ENCODE data around the gene KCNQ2.

The KCNQ2 gene

DNA sequence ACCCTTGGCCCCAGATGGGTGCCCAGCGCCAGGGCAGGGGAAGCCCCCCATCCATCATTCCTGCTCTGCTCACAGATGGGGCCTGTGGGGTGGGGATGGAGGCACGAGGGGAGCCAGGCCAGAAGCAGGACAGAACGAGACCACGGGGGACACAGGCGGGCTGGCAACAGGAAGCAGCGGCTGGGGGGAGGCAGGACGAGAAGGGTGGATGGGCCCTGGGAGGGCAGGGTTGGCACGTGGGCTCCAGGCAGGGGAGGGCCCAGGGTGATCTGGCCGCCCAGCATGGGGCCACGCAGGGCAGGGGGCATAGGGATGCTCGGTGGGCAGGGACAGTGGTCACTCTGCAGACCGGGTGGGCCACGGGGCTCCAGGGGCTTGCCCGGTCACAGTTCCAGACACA is 41.6 kb downstream of the KCNQ2 start:
- TF ChIP-seq, protein P1, sequence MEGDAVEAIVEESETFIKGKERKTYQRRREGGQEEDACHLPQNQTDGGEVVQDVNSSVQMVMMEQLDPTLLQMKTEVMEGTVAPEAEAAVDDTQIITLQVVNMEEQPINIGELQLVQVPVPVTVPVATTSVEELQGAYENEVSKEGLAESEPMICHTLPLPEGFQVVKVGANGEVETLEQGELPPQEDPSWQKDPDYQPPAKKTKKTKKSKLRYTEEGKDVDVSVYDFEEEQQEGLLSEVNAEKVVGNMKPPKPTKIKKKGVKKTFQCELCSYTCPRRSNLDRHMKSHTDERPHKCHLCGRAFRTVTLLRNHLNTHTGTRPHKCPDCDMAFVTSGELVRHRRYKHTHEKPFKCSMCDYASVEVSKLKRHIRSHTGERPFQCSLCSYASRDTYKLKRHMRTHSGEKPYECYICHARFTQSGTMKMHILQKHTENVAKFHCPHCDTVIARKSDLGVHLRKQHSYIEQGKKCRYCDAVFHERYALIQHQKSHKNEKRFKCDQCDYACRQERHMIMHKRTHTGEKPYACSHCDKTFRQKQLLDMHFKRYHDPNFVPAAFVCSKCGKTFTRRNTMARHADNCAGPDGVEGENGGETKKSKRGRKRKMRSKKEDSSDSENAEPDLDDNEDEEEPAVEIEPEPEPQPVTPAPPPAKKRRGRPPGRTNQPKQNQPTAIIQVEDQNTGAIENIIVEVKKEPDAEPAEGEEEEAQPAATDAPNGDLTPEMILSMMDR (IDR thresholded peaks at IDR 0.05; ENCODE audit: unreplicated experiment in 3 of 3) = no peak
- Mint-ChIP-seq H3K27ac (no peak overlapping the region), H3K27me3 (ENCODE audit: low read depth) (peaks cover 11% of the 10 kb centered on the region), H3K36me3 (ENCODE audit: low read depth) (peaks cover 4% of the 10 kb centered on the region), H3K4me1 (peaks cover 4% of the 10 kb centered on the region), H3K4me3 (no peak overlapping the region), H3K9me3 (peaks cover 7% of the 10 kb centered on the region)

DNA sequence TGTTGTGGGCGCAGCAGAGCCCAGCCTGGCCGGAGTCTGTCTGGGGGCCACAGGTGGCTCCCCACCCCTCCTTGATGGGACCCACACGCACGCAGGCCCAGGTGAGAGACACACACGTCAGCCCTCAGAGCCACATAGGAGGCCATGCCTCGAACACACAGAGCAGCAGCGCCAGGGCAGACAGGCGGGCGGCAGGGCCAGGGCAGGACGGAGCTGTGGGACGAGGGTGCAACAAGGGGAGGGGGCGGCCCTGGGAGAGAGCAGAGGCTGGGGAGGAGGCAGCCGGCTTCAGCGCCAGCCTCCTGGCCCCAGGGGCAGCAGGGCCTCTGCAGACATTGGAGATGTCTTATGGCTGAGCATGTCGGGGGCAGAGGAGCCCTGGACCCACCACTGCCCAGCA is 42.5 kb downstream of the KCNQ2 start:
- peaks cover 4% of the 10 kb centered on the region for H3K4me1 Mint-ChIP-seq
- no peak overlapping the region for H3K4me3 Mint-ChIP-seq
- peaks cover 6% of the 10 kb centered on the region for H3K36me3 Mint-ChIP-seq (ENCODE audit: low read depth)
- H3K27ac Mint-ChIP-seq = no peak overlapping the region
- TF ChIP-seq, protein P1 (IDR thresholded peaks at IDR 0.05; ENCODE audit: unreplicated experiment in 3 of 3) = no peak
- peaks cover 10% of the 10 kb centered on the region for H3K9me3 Mint-ChIP-seq
- peaks cover 9% of the 10 kb centered on the region for H3K27me3 Mint-ChIP-seq (ENCODE audit: low read depth)

DNA sequence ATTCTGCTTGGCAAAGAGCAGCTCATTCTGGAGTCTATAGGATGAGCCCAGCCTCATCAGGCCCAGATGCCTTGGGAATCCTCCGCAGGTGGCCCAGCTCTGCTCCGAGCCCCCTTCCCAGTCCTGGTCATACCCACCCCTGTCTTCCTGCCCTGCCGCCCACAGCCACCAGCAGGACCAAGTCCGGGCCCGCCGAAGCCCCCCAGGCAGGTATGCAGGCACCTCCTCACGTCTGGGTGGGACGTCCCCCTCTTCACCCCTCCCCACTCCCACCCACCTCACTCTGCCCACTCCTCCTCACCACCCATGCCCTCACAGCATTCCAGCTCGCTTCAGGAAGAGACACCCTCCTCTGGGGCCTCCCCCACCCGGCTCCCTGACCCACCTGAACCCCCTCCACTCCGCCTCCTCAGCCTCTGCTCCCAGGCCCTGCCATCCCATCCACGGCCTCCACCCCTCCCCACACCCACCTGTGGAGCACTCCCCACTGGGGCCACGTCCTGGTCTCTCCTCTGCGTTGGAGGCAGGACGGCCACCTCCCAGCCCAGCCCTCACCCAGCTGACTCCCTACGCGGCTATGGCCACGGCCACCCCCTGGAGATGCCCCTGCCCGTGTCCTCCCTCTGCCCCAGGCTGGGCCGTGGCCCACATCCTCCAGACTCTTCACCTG is 43.4 kb downstream of the KCNQ2 start:
- Mint-ChIP-seq H3K27ac (no peak overlapping the region), H3K4me3 (no peak overlapping the region), H3K36me3 (ENCODE audit: low read depth) (peaks cover 12% of the 10 kb centered on the region), H3K9me3 (peaks cover 11% of the 10 kb centered on the region), H3K27me3 (ENCODE audit: low read depth) (peaks cover 4% of the 10 kb centered on the region), H3K4me1 (peaks cover 5% of the 10 kb centered on the region)
- TF ChIP-seq, protein P1 (IDR thresholded peaks at IDR 0.05; ENCODE audit: unreplicated experiment in 3 of 3) = no peak

DNA sequence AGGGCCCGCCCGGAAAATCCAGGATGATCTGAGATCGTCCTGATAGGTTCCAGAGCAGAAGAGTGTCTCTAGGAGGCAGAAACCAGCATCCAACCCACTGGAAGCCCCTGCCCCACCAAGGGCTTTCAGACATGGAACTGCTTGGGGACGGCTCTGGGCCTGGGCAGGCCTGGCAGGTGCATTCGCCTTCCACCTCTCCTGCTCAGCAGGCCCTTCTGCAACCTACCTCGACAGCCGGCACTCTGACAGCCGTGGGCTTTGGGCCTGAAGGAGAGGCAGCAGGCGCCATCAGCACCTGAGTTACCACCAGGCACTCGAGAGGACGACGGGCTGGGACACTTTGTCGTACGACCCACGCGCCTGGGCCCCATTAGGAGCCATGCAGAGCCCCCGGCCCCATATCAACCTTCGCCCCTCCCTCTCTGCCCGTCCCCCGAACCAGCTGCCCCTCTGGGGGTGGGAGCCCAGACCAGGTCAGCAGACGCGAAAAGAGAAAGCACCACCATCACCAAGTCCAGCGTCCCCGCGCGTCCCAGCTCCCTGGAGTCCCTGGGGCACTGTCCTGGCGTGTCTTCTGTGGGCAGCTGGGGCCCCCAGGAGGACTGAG is 44.6 kb downstream of the KCNQ2 start:
- Mint-ChIP-seq H3K36me3 (ENCODE audit: low read depth) (peaks cover 12% of the 10 kb centered on the region), H3K27ac (no peak overlapping the region), H3K27me3 (ENCODE audit: low read depth) (peaks cover 4% of the 10 kb centered on the region), H3K4me1 (peaks cover 5% of the 10 kb centered on the region), H3K9me3 (peaks cover 11% of the 10 kb centered on the region), H3K4me3 (no peak overlapping the region)
- TF ChIP-seq, protein P1 (IDR thresholded peaks at IDR 0.05; ENCODE audit: unreplicated experiment in 3 of 3) = no peak

DNA sequence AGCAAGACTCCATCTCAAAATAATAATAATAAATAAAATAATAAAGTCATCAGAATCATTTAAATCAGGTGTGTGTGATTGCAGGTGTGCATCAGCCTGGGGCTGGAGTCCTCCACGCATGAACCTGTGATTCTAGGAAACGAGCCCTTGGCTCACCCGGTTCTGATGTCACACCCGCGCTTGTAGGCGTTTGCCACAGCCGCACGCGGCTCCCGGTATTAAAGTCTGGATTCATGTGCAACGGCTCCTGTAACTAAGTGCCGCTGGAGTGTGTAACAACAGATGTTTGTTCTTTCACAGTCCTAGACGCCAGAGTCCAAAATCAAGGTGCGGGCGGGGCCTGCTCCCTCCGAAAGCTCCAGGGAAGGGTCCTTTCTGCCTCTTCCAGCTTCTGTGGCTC is 45.2 kb downstream of the KCNQ2 start:
- Mint-ChIP-seq H3K36me3 (ENCODE audit: low read depth) (peaks cover 12% of the 10 kb centered on the region), H3K9me3 (peaks cover 11% of the 10 kb centered on the region), H3K4me3 (no peak overlapping the region)

More for the DNA sequence above, 45.2 kb downstream of the KCNQ2 start:
- TF ChIP-seq, protein P1 (IDR thresholded peaks at IDR 0.05; ENCODE audit: unreplicated experiment in 3 of 3) = no peak
- Mint-ChIP-seq H3K27ac (no peak overlapping the region), H3K4me1 (peaks cover 5% of the 10 kb centered on the region), H3K27me3 (ENCODE audit: low read depth) (peaks cover 4% of the 10 kb centered on the region)

All from nephron (organoid).